NOMO-1 treated with DMSO at 0.1 percent for 48 hours (cell line): Measurements from ENCODE around the gene SLC17A7.
"Not testable (repeated sequence)": the region's sequence is repeated elsewhere in the genome, so short reads cannot be mapped to it uniquely, and the experiment has no call there.

Source experiments
- DNase-seq: peaks from one replicate; lab custom pipeline; 2025; ENCODE audit not compliant: unreplicated experiment; lab: John Stamatoyannopoulos, UW

The SLC17A7 gene

GRCh38 chr19:49470615-49470978 is 29.3 kb upstream of the SLC17A7 start:
- DNase-seq: no peak

- DNase-seq: no peak
These were observed 28.7 kb upstream of the SLC17A7 start for GRCh38 chr19:49469828-49470614.

GRCh38 chr19:49468746-49469447 is 27.6 kb upstream of the SLC17A7 start:
- DNase-seq: peak; percentile 78

GRCh38 chr19:49468199-49468598 is 26.9 kb upstream of the SLC17A7 start:
- DNase-seq: no peak

GRCh38 chr19:49465371-49465770 is 24.0 kb upstream of the SLC17A7 start:
- no peak for DNase-seq

- no peak for DNase-seq
These were observed 22.8 kb upstream of the SLC17A7 start for GRCh38 chr19:49463960-49464740.

GRCh38 chr19:49462492-49462891 is 21.2 kb upstream of the SLC17A7 start:
- DNase-seq: no peak

GRCh38 chr19:49461656-49462055 is 20.3 kb upstream of the SLC17A7 start:
- DNase-seq: no peak

- not testable (repeated sequence) for DNase-seq
These were observed 19.8 kb upstream of the SLC17A7 start for GRCh38 chr19:49461130-49461529.

GRCh38 chr19:49459388-49459787 is 18.1 kb upstream of the SLC17A7 start:
- no peak for DNase-seq

- no peak for DNase-seq
These were observed 17.2 kb upstream of the SLC17A7 start for GRCh38 chr19:49458567-49458903.

GRCh38 chr19:49456326-49456725 is 15.0 kb upstream of the SLC17A7 start:
- DNase-seq: no peak

GRCh38 chr19:49455773-49456172 is 14.4 kb upstream of the SLC17A7 start:
- DNase-seq: no peak

- no peak for DNase-seq
These were observed 12.5 kb upstream of the SLC17A7 start for GRCh38 chr19:49453757-49454240.

GRCh38 chr19:49453013-49453756 is 11.9 kb upstream of the SLC17A7 start, which contains the start of gene ALDH16A1:
Gene ALDH16A1 (plus strand): TSS chr19:49453225. CDS start chr19:49453332, 107 bp downstream.
- DNase-seq: peak; percentile 97

GRCh38 chr19:49451430-49452181 is 10.3 kb upstream of the SLC17A7 start, which contains the start of gene PIH1D1:
Gene PIH1D1 (minus strand): TSS chr19:49451814. CDS start chr19:49451574, 240 bp downstream.
- peak; percentile 99 for DNase-seq

- no peak for DNase-seq
These were observed 9.1 kb upstream of the SLC17A7 start for GRCh38 chr19:49450405-49450804.

GRCh38 chr19:49448432-49448786 is 7.1 kb upstream of the SLC17A7 start:
- no peak for DNase-seq

- no peak for DNase-seq
These were observed 6.4 kb upstream of the SLC17A7 start for GRCh38 chr19:49447485-49448431.
